GM12891 (cell line): ENCODE data around the gene ALG13. TPM values are rescaled to one million over a fixed set of nuclear protein-coding genes. Genes with fewer than 3 reads are reported as not detected.
"Not testable (repeated sequence)": the region's sequence is repeated elsewhere in the genome, so short reads cannot be mapped to it uniquely, and the experiment has no call there.

ENCODE experiments used
- DNase-seq: peaks from one replicate; pipeline ENCODE4 v3.0.0; 2011; ENCODE audit warnings: low spot score; ENCODE audit not compliant: insufficient read length
- FAIRE-seq: peaks from 2 replicates; lab custom pipeline; 2011; peaks lifted over from hg19 to GRCh38; lab: Jason Lieb, UNC
- PAX5 ChIP-seq: IDR thresholded peaks from 2 replicates; pipeline ENCODE4 v1.6.1; 2011; ENCODE audit warnings: low read length, moderate library complexity, mild to moderate bottlenecking; ENCODE audit not compliant: insufficient read depth, severe bottlenecking
- POLR2A ChIP-seq: IDR thresholded peaks from 2 replicates; pipeline ENCODE4 v1.6.1; 2011; ENCODE audit warnings: low read depth, low read length, control low read depth
- POLR2AphosphoS5 ChIP-seq: IDR thresholded peaks from 2 replicates; pipeline ENCODE4 v1.6.1; 2011; ENCODE audit warnings: low read depth, low read length, control low read depth
- POU2F2 ChIP-seq: IDR thresholded peaks from 2 replicates; pipeline ENCODE4 v1.6.1; 2011; ENCODE audit warnings: low read depth, mild to moderate bottlenecking, control low read depth, low read length, moderate library complexity
- SPI1 ChIP-seq: IDR thresholded peaks from 2 replicates; pipeline ENCODE4 v1.6.1; 2011; ENCODE audit warnings: low read depth, low read length, control low read depth
- TAF1 ChIP-seq: IDR thresholded peaks from 2 replicates; pipeline ENCODE4 v1.6.1; 2011; ENCODE audit warnings: low read depth, low read length, control low read depth
- polyA plus RNA-seq: library from polyadenylated mRNA; unstranded; fragments of >200 nt; gene quantifications from one replicate; pipeline ENCODE4 v1.2.1, GENCODE V29; 2012; ENCODE audit warnings: low read depth, missing spikeins, inconsistent platforms; ENCODE audit not compliant: missing spikeins

Gene ALG13
- polyA plus RNA-seq: 29.2 TPM

GRCh38 chrX:111680988-111681779 lies at the start of gene ALG13:
TSS of gene ALG13 (plus strand) at chrX:111681170. CDS start at chrX:111681219, 49 bp downstream.
- FAIRE-seq: peak; percentile 99

GRCh38 chrX:111634823-111635729 lies 45.9 kb upstream of the ALG13 start:
- no peak for TF ChIP-seq POLR2AphosphoS5
- no peak for TF ChIP-seq SPI1
- no peak for TF ChIP-seq PAX5
- TF ChIP-seq TAF1: no peak
- no peak for TF ChIP-seq POLR2A
- TF ChIP-seq POU2F2: no peak
- no peak for FAIRE-seq
- no peak for DNase-seq

More at GRCh38 chrX:111680988-111681779, at the start of gene ALG13:
- TF ChIP-seq TAF1 (peak; percentile 70), POLR2AphosphoS5 (peak; percentile 90), SPI1 (no peak), PAX5 (no peak), POU2F2 (peak; percentile 68; the same call in 1 of the 2 replicates), POLR2A (peak; percentile 87)
- DNase-seq: peak; percentile 63

DNA sequence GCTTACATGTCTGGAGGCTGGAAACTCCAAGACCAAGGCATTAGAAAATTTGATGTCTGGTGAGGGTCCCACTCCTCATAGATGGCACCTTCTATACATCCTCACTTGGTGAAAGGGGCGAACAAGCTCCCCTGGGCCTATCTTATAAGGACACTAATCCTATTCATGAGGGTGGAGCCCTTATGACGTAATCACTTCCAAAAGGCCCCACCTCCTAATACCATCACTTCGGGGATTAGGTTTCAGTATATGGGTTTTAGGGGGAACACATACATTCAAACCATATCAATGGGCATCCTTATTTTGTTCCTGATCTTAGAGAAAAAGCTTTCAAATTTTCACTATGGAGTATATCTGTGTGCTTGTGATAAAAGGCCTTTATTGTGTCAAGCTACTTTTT lies 39.0 kb upstream of the ALG13 start:
- DNase-seq: no peak
- no peak for TF ChIP-seq TAF1
- TF ChIP-seq SPI1: no peak
- TF ChIP-seq POLR2A: no peak
- no peak for TF ChIP-seq POLR2AphosphoS5
- no peak for TF ChIP-seq PAX5
- TF ChIP-seq POU2F2: no peak
- no peak for FAIRE-seq

GRCh38 chrX:111645165-111645564 lies 35.8 kb upstream of the ALG13 start:
- not testable (repeated sequence) for DNase-seq, FAIRE-seq

DNA sequence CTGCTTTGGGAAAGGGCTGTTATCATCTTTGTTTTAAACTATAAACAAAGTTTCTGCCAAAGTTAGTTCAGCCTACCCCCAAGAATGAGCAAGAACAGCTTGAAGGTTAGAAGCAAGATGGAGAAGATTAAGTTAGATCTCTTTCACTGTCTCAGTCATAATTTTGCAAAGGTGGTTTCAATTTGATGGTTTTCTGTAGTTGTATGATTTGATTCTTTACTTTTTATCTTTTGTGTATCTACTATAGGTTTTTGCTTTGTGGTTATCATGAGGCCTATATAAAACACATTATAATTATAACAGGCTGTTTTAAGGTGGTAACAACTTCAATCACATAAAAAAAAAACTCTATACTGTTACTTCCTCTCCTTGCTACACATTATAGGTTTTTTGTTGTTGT lies 35.4 kb upstream of the ALG13 start:
- FAIRE-seq: no peak
- TF ChIP-seq PAX5 (no peak), SPI1 (no peak), TAF1 (no peak), POU2F2 (no peak), POLR2AphosphoS5 (no peak), POLR2A (no peak)
- DNase-seq: no peak

- TF ChIP-seq POLR2AphosphoS5 (no peak), SPI1 (no peak), TAF1 (no peak), POLR2A (no peak), PAX5 (no peak), POU2F2 (no peak)
- DNase-seq (no peak), FAIRE-seq (no peak)
Observed at GRCh38 chrX:111646515-111646914, 34.5 kb upstream of the ALG13 start.

GRCh38 chrX:111648802-111649201 lies 32.2 kb upstream of the ALG13 start:
- TF ChIP-seq TAF1 (no peak), POU2F2 (no peak), POLR2A (no peak), SPI1 (no peak), PAX5 (no peak), POLR2AphosphoS5 (no peak)
- peak; percentile 35 for FAIRE-seq

GRCh38 chrX:111649638-111650037 lies 31.3 kb upstream of the ALG13 start:
- no peak for DNase-seq
- FAIRE-seq: no peak
- no peak for TF ChIP-seq POLR2A
- TF ChIP-seq SPI1: no peak
- TF ChIP-seq PAX5: no peak
- no peak for TF ChIP-seq TAF1
- no peak for TF ChIP-seq POLR2AphosphoS5
- TF ChIP-seq POU2F2: no peak

More at GRCh38 chrX:111648802-111649201, 32.2 kb upstream of the ALG13 start:
- DNase-seq: no peak

- no peak for TF ChIP-seq POU2F2
- no peak for TF ChIP-seq TAF1
- TF ChIP-seq POLR2AphosphoS5: no peak
- no peak for TF ChIP-seq POLR2A
- TF ChIP-seq SPI1: no peak
- TF ChIP-seq PAX5: no peak
- FAIRE-seq: no peak
- no peak for DNase-seq
Observed at GRCh38 chrX:111650845-111651244, 30.1 kb upstream of the ALG13 start.

GRCh38 chrX:111652719-111653118 lies 28.3 kb upstream of the ALG13 start:
- FAIRE-seq (no peak), DNase-seq (no peak)
- TF ChIP-seq POU2F2: no peak
- TF ChIP-seq PAX5: no peak
- TF ChIP-seq SPI1: no peak
- no peak for TF ChIP-seq TAF1
- TF ChIP-seq POLR2A: no peak
- TF ChIP-seq POLR2AphosphoS5: no peak
